ENCODE results near the gene MGRN1. TPM values are rescaled to one million over a fixed set of nuclear protein-coding genes. Genes with fewer than 3 reads are reported as not detected.

Gene MGRN1
- total RNA-seq, 1 experiment from 2014 or later: 22.7 TPM

- no peaks in the 10 kb centered on the region for H3F3A ChIP-seq (ENCODE audit: low read length, unreplicated experiment)
- no peaks in the 10 kb centered on the region for H3K4me1 ChIP-seq (ENCODE audit: insufficient read depth, low read length)
- no peaks in the 10 kb centered on the region for H4K20me1 ChIP-seq (ENCODE audit: low read length)
- ChIA-PET CTCF (no interaction called here), POLR2A (ENCODE audit: unreplicated experiment) (no interaction called here)
- H3K27ac ChIP-seq (ENCODE audit: low read length): no peak overlapping the region
- H3K9ac ChIP-seq (ENCODE audit: low read length): no peak overlapping the region
- BruUV-seq (replicated peaks): no TSS peak
- no peak overlapping the region for H3K4me3 ChIP-seq (ENCODE audit: low read length)
- no peak overlapping the region for H2AFZ ChIP-seq (ENCODE audit: low read length)
- no peaks in the 10 kb centered on the region for H3K27me3 ChIP-seq (ENCODE audit: low read length)
- no peaks in the 10 kb centered on the region for H3K79me2 ChIP-seq (ENCODE audit: low read length)
- no peaks in the 10 kb centered on the region for H3K9me2 ChIP-seq (replicated peaks; ENCODE audit: low read length)
- no peaks in the 10 kb centered on the region for H3K36me3 ChIP-seq (ENCODE audit: low read depth, low read length)
- no peak overlapping the region for H3K4me2 ChIP-seq (ENCODE audit: low read length)
- no peaks in the 10 kb centered on the region for H3K9me3 ChIP-seq (ENCODE audit: low read length)
- TF ChIP-seq EZH2phosphoT487 (IDR thresholded peaks at IDR 0.05; ENCODE audit: borderline replicate concordance, low read length) (no peak), EZH2 (IDR thresholded peaks at IDR 0.05; ENCODE audit: low read length, unreplicated experiment) (no peak)
- TF ChIP-seq, protein P1, sequence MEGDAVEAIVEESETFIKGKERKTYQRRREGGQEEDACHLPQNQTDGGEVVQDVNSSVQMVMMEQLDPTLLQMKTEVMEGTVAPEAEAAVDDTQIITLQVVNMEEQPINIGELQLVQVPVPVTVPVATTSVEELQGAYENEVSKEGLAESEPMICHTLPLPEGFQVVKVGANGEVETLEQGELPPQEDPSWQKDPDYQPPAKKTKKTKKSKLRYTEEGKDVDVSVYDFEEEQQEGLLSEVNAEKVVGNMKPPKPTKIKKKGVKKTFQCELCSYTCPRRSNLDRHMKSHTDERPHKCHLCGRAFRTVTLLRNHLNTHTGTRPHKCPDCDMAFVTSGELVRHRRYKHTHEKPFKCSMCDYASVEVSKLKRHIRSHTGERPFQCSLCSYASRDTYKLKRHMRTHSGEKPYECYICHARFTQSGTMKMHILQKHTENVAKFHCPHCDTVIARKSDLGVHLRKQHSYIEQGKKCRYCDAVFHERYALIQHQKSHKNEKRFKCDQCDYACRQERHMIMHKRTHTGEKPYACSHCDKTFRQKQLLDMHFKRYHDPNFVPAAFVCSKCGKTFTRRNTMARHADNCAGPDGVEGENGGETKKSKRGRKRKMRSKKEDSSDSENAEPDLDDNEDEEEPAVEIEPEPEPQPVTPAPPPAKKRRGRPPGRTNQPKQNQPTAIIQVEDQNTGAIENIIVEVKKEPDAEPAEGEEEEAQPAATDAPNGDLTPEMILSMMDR (conservative IDR thresholded peaks at IDR 0.05; ENCODE audit: low read depth, low read length): no peak
- DNase-seq (no peak), ATAC-seq (no peak)
- intact Hi-C loops (cut with micrococcal nuclease): no loop called here
These were observed 62.8 kb downstream of the MGRN1 start for GRCh38 chr16:4687416-4687815.

DNA sequence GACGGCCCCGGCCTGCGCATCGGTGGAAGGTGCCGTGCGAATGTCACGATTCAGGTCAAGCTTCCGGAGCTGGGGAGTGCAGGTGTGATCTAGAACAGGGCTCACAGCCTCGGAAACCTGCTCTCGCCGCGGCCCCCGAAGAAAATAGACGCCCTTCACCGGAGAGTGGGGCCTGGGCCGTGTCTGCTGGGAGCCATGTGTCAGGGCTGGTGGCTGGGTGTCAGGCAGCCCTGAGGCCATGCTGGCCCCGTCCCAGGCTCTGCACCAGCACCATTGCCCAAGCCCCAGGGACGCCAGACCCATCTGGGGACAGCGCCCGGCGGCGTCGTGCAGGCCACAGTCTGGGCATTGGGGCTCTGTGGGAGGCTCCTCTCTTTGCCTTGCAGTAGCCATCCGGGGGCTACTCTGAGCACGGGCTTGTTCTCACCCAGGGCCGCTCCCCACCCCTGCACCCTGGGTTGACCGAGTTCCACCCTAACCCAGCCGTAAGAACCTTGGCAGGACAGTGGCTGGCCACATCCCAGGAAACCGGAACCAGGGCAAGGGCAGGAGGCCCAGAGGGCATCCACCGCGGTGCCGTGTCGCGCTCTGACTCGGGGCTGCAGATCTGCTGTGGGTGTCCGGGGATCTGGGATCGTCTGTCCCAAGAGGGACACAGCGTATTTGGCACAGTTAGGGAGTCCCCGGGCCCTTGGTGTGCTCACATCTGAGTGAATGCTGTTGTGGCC lies 63.5 kb downstream of the MGRN1 start:
- Histone ChIP-seq H2AFZ (ENCODE audit: low read length) (no peak overlapping the region), H3K4me1 (ENCODE audit: insufficient read depth, low read length) (peaks cover 5% of the 10 kb centered on the region; the same call in 1 of the 2 replicates), H3K27me3 (ENCODE audit: low read length) (no peaks in the 10 kb centered on the region), H3K4me3 (ENCODE audit: low read length) (no peak overlapping the region), H3K9me3 (ENCODE audit: low read length) (no peaks in the 10 kb centered on the region), H3K27ac (ENCODE audit: low read length) (no peak overlapping the region), H3K9me2 (replicated peaks; ENCODE audit: low read length) (no peaks in the 10 kb centered on the region), H3K4me2 (ENCODE audit: low read length) (no peak overlapping the region), H3K9ac (ENCODE audit: low read length) (no peak overlapping the region), H3K36me3 (ENCODE audit: low read depth, low read length) (no peaks in the 10 kb centered on the region), H3F3A (ENCODE audit: low read length, unreplicated experiment) (no peaks in the 10 kb centered on the region), H3K79me2 (ENCODE audit: low read length) (no peaks in the 10 kb centered on the region), H4K20me1 (ENCODE audit: low read length) (no peaks in the 10 kb centered on the region)
- ChIA-PET POLR2A (ENCODE audit: unreplicated experiment) (no interaction called here), CTCF (no interaction called here)
- DNase-seq (no peak), ATAC-seq (no peak)
- intact Hi-C loops (cut with micrococcal nuclease): no loop called here
- BruUV-seq (replicated peaks): no TSS peak
- TF ChIP-seq EZH2 (IDR thresholded peaks at IDR 0.05; ENCODE audit: low read length, unreplicated experiment): no peak
- no peak for TF ChIP-seq EZH2phosphoT487 (IDR thresholded peaks at IDR 0.05; ENCODE audit: borderline replicate concordance, low read length)
- TF ChIP-seq, protein P1 (conservative IDR thresholded peaks at IDR 0.05; ENCODE audit: low read depth, low read length): no peak

- no peaks in the 10 kb centered on the region for H3K79me2 ChIP-seq (ENCODE audit: low read length)
- no peaks in the 10 kb centered on the region for H4K20me1 ChIP-seq (ENCODE audit: low read length)
- H3K36me3 ChIP-seq (ENCODE audit: low read depth, low read length): no peaks in the 10 kb centered on the region
- no peak overlapping the region for H3K9ac ChIP-seq (ENCODE audit: low read length)
- no peak overlapping the region for H2AFZ ChIP-seq (ENCODE audit: low read length)
- no peak overlapping the region for H3K4me2 ChIP-seq (ENCODE audit: low read length)
- H3F3A ChIP-seq (ENCODE audit: low read length, unreplicated experiment): no peaks in the 10 kb centered on the region
- ChIA-PET CTCF (no interaction called here), POLR2A (ENCODE audit: unreplicated experiment) (no interaction called here)
- no peak overlapping the region for H3K4me3 ChIP-seq (ENCODE audit: low read length)
- no peaks in the 10 kb centered on the region for H3K9me2 ChIP-seq (replicated peaks; ENCODE audit: low read length)
- ATAC-seq: no peak
- no TSS peak for BruUV-seq (replicated peaks)
- DNase-seq: no peak
- H3K9me3 ChIP-seq (ENCODE audit: low read length): no peaks in the 10 kb centered on the region
- no peak overlapping the region for H3K27ac ChIP-seq (ENCODE audit: low read length)
- no peaks in the 10 kb centered on the region for H3K27me3 ChIP-seq (ENCODE audit: low read length)
- TF ChIP-seq, protein P1 (conservative IDR thresholded peaks at IDR 0.05; ENCODE audit: low read depth, low read length): no peak
- no peak for TF ChIP-seq EZH2phosphoT487 (IDR thresholded peaks at IDR 0.05; ENCODE audit: borderline replicate concordance, low read length)
- TF ChIP-seq EZH2 (IDR thresholded peaks at IDR 0.05; ENCODE audit: low read length, unreplicated experiment): no peak
- intact Hi-C loops (cut with micrococcal nuclease): no loop called here
- H3K4me1 ChIP-seq (ENCODE audit: insufficient read depth, low read length): peaks cover 5% of the 10 kb centered on the region; the same call in 1 of the 2 replicates
These were observed 64.0 kb downstream of the MGRN1 start for GRCh38 chr16:4688674-4689045.
